Measurements from ENCODE around the gene ARHGEF7.

ARHGEF7 gene

GRCh38 chr13:111258637-111259036, 143.5 kb downstream of the ARHGEF7 start:
- TF ChIP-seq CTCF (IDR thresholded peaks at IDR 0.05; ENCODE audit: low read depth, low read length, missing control alignments) = no peak
- H3K4me3 ChIP-seq (replicated peaks; ENCODE audit: low read depth, low read length) = no peak overlapping the region
- DNase-seq (ENCODE audit: extremely low read depth, low read depth) = no peak

GRCh38 chr13:111259058-111259457, 143.9 kb downstream of the ARHGEF7 start:
- H3K4me3 ChIP-seq (replicated peaks; ENCODE audit: low read depth, low read length) = no peak overlapping the region
- TF ChIP-seq CTCF (IDR thresholded peaks at IDR 0.05; ENCODE audit: low read depth, low read length, missing control alignments) = no peak

GRCh38 chr13:111261326-111261725, 146.2 kb downstream of the ARHGEF7 start:
- H3K4me3 ChIP-seq (replicated peaks; ENCODE audit: low read depth, low read length) = no peak overlapping the region
- no peak for TF ChIP-seq CTCF (IDR thresholded peaks at IDR 0.05; ENCODE audit: low read depth, low read length, missing control alignments)
- DNase-seq (ENCODE audit: extremely low read depth, low read depth) = no peak

More at GRCh38 chr13:111259058-111259457, 143.9 kb downstream of the ARHGEF7 start:
- no peak for DNase-seq (ENCODE audit: extremely low read depth, low read depth)

- DNase-seq (ENCODE audit: extremely low read depth, low read depth) = no peak
- no peak for TF ChIP-seq CTCF (IDR thresholded peaks at IDR 0.05; ENCODE audit: low read depth, low read length, missing control alignments)
- H3K4me3 ChIP-seq (replicated peaks; ENCODE audit: low read depth, low read length) = no peak overlapping the region
These were observed 147.2 kb downstream of the ARHGEF7 start for GRCh38 chr13:111262281-111262680.

DNA sequence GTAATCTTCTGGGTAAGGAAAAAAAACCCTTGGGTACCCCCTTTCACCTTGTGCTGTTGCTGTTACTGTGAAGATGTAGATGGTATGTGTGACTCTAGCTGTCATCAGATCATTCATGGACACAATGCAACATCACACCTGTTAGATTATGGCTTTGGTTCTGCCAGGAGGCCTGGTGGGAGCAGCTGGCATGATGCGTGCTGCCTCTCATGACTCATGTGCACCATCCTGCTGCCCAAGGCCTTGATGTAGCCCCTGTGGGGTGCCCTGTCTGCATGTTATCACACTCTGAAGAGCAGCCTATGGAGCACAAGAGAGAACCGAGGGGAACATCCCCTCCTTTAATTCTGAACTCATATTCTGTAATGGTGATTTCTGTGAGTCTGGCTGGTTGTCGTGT, 147.6 kb downstream of the ARHGEF7 start:
- no peak for DNase-seq (ENCODE audit: extremely low read depth, low read depth)
- no peak overlapping the region for H3K4me3 ChIP-seq (replicated peaks; ENCODE audit: low read depth, low read length)
- TF ChIP-seq CTCF (IDR thresholded peaks at IDR 0.05; ENCODE audit: low read depth, low read length, missing control alignments) = no peak

GRCh38 chr13:111263566-111263965, 148.5 kb downstream of the ARHGEF7 start:
- DNase-seq (ENCODE audit: extremely low read depth, low read depth) = no peak
- TF ChIP-seq CTCF (IDR thresholded peaks at IDR 0.05; ENCODE audit: low read depth, low read length, missing control alignments) = no peak
- no peak overlapping the region for H3K4me3 ChIP-seq (replicated peaks; ENCODE audit: low read depth, low read length)

DNA sequence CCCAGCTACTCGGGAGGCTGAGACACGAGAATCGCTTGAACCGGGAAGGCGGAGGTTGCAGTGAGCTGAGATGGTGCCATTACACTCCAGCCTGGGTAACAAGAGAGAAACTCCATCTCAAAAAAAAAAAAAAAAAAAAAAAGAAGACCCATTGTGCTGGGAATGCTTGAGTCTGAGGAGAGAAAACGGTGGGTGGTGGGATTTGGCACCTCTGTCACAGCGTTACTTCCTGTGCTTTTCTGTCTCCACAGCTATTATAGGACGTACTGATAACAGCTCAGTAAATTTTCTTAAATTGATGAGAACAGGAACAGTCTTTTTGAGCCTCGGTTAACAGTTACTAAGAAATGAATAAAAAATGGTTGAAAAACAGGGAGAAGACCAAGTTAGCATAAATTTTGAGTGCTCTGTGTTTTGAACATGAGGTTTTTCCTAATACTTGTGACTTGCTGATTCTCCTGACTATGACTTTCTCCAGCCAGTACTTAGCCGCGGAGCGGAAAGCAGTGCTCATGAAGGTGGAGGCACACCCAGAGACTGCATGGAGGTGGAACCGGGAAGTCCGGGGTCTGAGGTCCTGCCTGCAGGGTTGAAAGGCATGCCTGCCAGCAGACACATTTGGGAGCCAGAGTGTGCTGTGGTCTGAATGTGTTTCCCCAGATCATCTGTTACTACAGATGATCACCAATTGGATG, 150.0 kb downstream of the ARHGEF7 start:
- no peak overlapping the region for H3K4me3 ChIP-seq (replicated peaks; ENCODE audit: low read depth, low read length)
- DNase-seq (ENCODE audit: extremely low read depth, low read depth) = no peak
- TF ChIP-seq CTCF (IDR thresholded peaks at IDR 0.05; ENCODE audit: low read depth, low read length, missing control alignments) = no peak

All from HFF-Myc (cell line).